Mesenchymal stem cell (in vitro differentiated cells and primary cell): ENCODE results near the gene PMEPA1.
A peak's percentile ranks its signal among the peaks of the same experiment; 100 is the strongest.

Experiments used
- DNase-seq: peaks from one replicate; pipeline ENCODE4 v3.0.0-alpha.2; 2013
- H2AFZ ChIP-seq: one replicate; pipeline ENCODE4 v1.6.1; 2013; ENCODE audit warnings: low read depth, mild to moderate bottlenecking, control low read depth, inconsistent platforms, low read length, moderate library complexity
- H2AK5ac ChIP-seq: 2 replicates; pipeline ENCODE4 v1.6.1; 2013; ENCODE audit warnings: low read length, moderate library complexity, mild to moderate bottlenecking, inconsistent platforms; ENCODE audit not compliant: severe bottlenecking
- H2BK120ac ChIP-seq: one replicate; pipeline ENCODE4 v1.6.1; 2013; ENCODE audit warnings: low read depth, mild to moderate bottlenecking, inconsistent platforms, low read length, moderate library complexity
- H2BK12ac ChIP-seq, 2 experiments: one replicate each; pipeline ENCODE4 v1.6.1; 2013; ENCODE audit warnings: inconsistent platforms in 2 of 2, low read length in 2 of 2, mild to moderate bottlenecking in 2 of 2, moderate library complexity in 2 of 2, control low read depth in 1 of 2
- H2BK15ac ChIP-seq: one replicate; pipeline ENCODE4 v1.6.1; 2013; ENCODE audit warnings: mild to moderate bottlenecking, low read depth, inconsistent platforms; ENCODE audit not compliant: poor library complexity, severe bottlenecking
- H2BK5ac ChIP-seq: 2 replicates; pipeline ENCODE4 v1.6.1; 2013; ENCODE audit warnings: low read depth, mild to moderate bottlenecking, low read length, control low read depth, inconsistent platforms; ENCODE audit not compliant: poor library complexity, severe bottlenecking
- H3K14ac ChIP-seq, 2 experiments: one replicate each; pipeline ENCODE4 v1.6.1; 2013; ENCODE audit warnings: inconsistent platforms in 2 of 2, low read length in 2 of 2, control low read depth in 1 of 2, mild to moderate bottlenecking in 1 of 2, moderate library complexity in 1 of 2
- H3K18ac ChIP-seq, 2 experiments: one replicate each; pipeline ENCODE4 v1.6.1; 2013; ENCODE audit warnings: inconsistent platforms in 2 of 2, low read length in 2 of 2, control low read depth in 1 of 2, low read depth in 1 of 2, mild to moderate bottlenecking in 1 of 2
- H3K23ac ChIP-seq, 2 experiments: one replicate each; pipeline ENCODE4 v1.6.1; 2013; ENCODE audit warnings: inconsistent platforms in 2 of 2, low read length in 2 of 2, mild to moderate bottlenecking in 2 of 2, moderate library complexity in 2 of 2, control low read depth in 1 of 2
- H3K27ac ChIP-seq: 2 replicates; pipeline ENCODE4 v1.5.1; 2013; ENCODE audit warnings: mild to moderate bottlenecking, moderate library complexity, low read length, control low read depth, inconsistent platforms; ENCODE audit not compliant: poor library complexity, severe bottlenecking
- H3K27me3 ChIP-seq, 2 experiments: 2 replicates each; pipeline versions ENCODE4 v1.6.1 to v1.7.0; 2013; ENCODE audit warnings: low read length in 2 of 2, mild to moderate bottlenecking in 2 of 2, moderate library complexity in 2 of 2, control low read depth in 1 of 2, inconsistent platforms in 1 of 2; ENCODE audit not compliant: control insufficient read depth in 1 of 2, insufficient read depth in 1 of 2
- H3K36me3 ChIP-seq, 2 experiments: 2 replicates each; pipeline versions ENCODE4 v1.6.1 to v1.7.0; 2013; ENCODE audit warnings: low read length in 2 of 2, control low read depth in 1 of 2, inconsistent platforms in 1 of 2, low read depth in 1 of 2, mild to moderate bottlenecking in 1 of 2; ENCODE audit not compliant: insufficient read depth in 2 of 2, control insufficient read depth in 1 of 2
- H3K4ac ChIP-seq, 2 experiments: one replicate each; pipeline ENCODE4 v1.6.1; 2013; ENCODE audit warnings: inconsistent platforms in 2 of 2, low read length in 2 of 2, mild to moderate bottlenecking in 2 of 2, moderate library complexity in 2 of 2, control low read depth in 1 of 2, low read depth in 1 of 2
- H3K4me1 ChIP-seq: 2 replicates; pipeline ENCODE4 v1.6.1; 2013; ENCODE audit warnings: low read depth, low read length, control low read depth; ENCODE audit not compliant: control insufficient read depth, insufficient read depth
- H3K4me2 ChIP-seq: 2 replicates; pipeline ENCODE4 v1.6.1; 2013; ENCODE audit warnings: low read length, mild to moderate bottlenecking, inconsistent platforms; ENCODE audit not compliant: poor library complexity, severe bottlenecking
- H3K4me3 ChIP-seq, 2 experiments: 2 replicates each; pipeline versions ENCODE4 v1.5.1 to v1.7.0; 2013; ENCODE audit warnings: low read length in 2 of 2, mild to moderate bottlenecking in 2 of 2, control low read depth in 1 of 2, low read depth in 1 of 2; ENCODE audit not compliant: insufficient read depth in 1 of 2
- H3K79me1 ChIP-seq: replicated peaks from 2 replicates; pipeline ENCODE4 v1.6.1; 2013; ENCODE audit warnings: mild to moderate bottlenecking, control low read depth, low read length, inconsistent platforms; ENCODE audit not compliant: poor library complexity, severe bottlenecking
- H3K9ac ChIP-seq: 2 replicates; pipeline ENCODE4 v1.7.0; 2013; ENCODE audit warnings: mild to moderate bottlenecking, low read length, moderate library complexity
- H3K9me3 ChIP-seq: 2 replicates; pipeline ENCODE4 v1.7.0; 2013; ENCODE audit warnings: mild to moderate bottlenecking, low read length; ENCODE audit not compliant: control insufficient read depth
- H4K8ac ChIP-seq: one replicate; pipeline ENCODE4 v1.6.1; 2013; ENCODE audit warnings: inconsistent platforms, mild to moderate bottlenecking, low read length, moderate library complexity
- H4K91ac ChIP-seq: one replicate; pipeline ENCODE4 v1.6.1; 2013; ENCODE audit warnings: mild to moderate bottlenecking, low read length, inconsistent platforms
- WGBS: methylation state at CpG from one replicate; pipeline ENCODE4 v1.1.7; 2013; ENCODE audit warnings: mixed read lengths; 5-methylcytosine and 5-hydroxymethylcytosine counted together

The PMEPA1 gene

GRCh38 chr20:57656252-57656820 is 53.5 kb downstream of the PMEPA1 start:
- Histone ChIP-seq H3K27ac (no peak overlapping the region), H3K23ac (no peak overlapping the region), H3K4me2 (no peak overlapping the region), H3K9ac (no peak overlapping the region), H3K14ac (no peak overlapping the region), H2BK5ac (no peak overlapping the region), H2AFZ (no peak overlapping the region), H3K9me3 (no peaks in the 10 kb centered on the region), H3K4me1 (peaks cover 3% of the 10 kb centered on the region), H2BK120ac (no peak overlapping the region), H4K91ac (no peak overlapping the region), H2AK5ac (no peak overlapping the region), H3K27me3 (no peaks in the 10 kb centered on the region), H3K79me1 (peaks cover 10% of the 10 kb centered on the region), H3K18ac (no peak overlapping the region), H2BK12ac (no peak overlapping the region), H3K4me3 (no peak overlapping the region), H3K36me3 (peaks cover 0 to 70% of the 10 kb centered on the region in 2 experiments), H4K8ac (no peak overlapping the region), H3K4ac (no peak overlapping the region), H2BK15ac (no peak overlapping the region)
- 86% methylated on average over 15 of the region's 15 CpGs for WGBS
- DNase-seq = no peak

GRCh38 chr20:57655809-57656155 is 54.0 kb downstream of the PMEPA1 start:
- peaks cover 7% of the 10 kb centered on the region for H3K79me1 ChIP-seq
- no peak overlapping the region for H3K4me3 ChIP-seq
- no peak overlapping the region for H3K9ac ChIP-seq
- no peak overlapping the region for H3K27ac ChIP-seq
- H2BK120ac ChIP-seq = no peak overlapping the region
- no peak overlapping the region for H3K14ac ChIP-seq
- no peak overlapping the region for H2BK12ac ChIP-seq
- peaks cover 0 to 2% of the 10 kb centered on the region in 2 experiments for H3K27me3 ChIP-seq
- no peak overlapping the region for H3K23ac ChIP-seq
- H3K4me2 ChIP-seq = no peak overlapping the region
- no peak overlapping the region for H2AFZ ChIP-seq
- no peak overlapping the region for H2BK5ac ChIP-seq
- no peak overlapping the region for H4K91ac ChIP-seq
- no peak overlapping the region for H2BK15ac ChIP-seq
- H3K4me1 ChIP-seq = no peaks in the 10 kb centered on the region
- H3K36me3 ChIP-seq = peaks cover 0 to 71% of the 10 kb centered on the region in 2 experiments
- DNase-seq = no peak
- WGBS = 89% methylated on average over 11 of the region's 11 CpGs
- H3K18ac ChIP-seq = no peak overlapping the region
- no peaks in the 10 kb centered on the region for H3K9me3 ChIP-seq
- H3K4ac ChIP-seq = no peak overlapping the region
- H4K8ac ChIP-seq = no peak overlapping the region
- no peak overlapping the region for H2AK5ac ChIP-seq

- no peak overlapping the region for H3K14ac ChIP-seq
- no peak overlapping the region for H3K23ac ChIP-seq
- H3K4me3 ChIP-seq = no peak overlapping the region
- no peak overlapping the region for H3K4ac ChIP-seq
- no peak for DNase-seq
- WGBS = 81% methylated on average over 22 of the region's 22 CpGs
- no peak overlapping the region for H3K9ac ChIP-seq
- H4K91ac ChIP-seq = no peak overlapping the region
- no peak overlapping the region for H2BK5ac ChIP-seq
- no peak overlapping the region for H2AFZ ChIP-seq
- H3K4me1 ChIP-seq = no peaks in the 10 kb centered on the region
- H4K8ac ChIP-seq = no peak overlapping the region
- peaks cover 0 to 5% of the 10 kb centered on the region in 2 experiments for H3K27me3 ChIP-seq
- no peaks in the 10 kb centered on the region for H3K9me3 ChIP-seq
- H3K18ac ChIP-seq = no peak overlapping the region
- no peak overlapping the region for H3K4me2 ChIP-seq
- H3K36me3 ChIP-seq = peaks cover 0 to 76% of the 10 kb centered on the region in 2 experiments
- H2AK5ac ChIP-seq = no peak overlapping the region
- H2BK15ac ChIP-seq = no peak overlapping the region
- peaks cover 5% of the 10 kb centered on the region for H3K79me1 ChIP-seq
- no peak overlapping the region for H2BK120ac ChIP-seq
- H2BK12ac ChIP-seq = no peak overlapping the region
- no peak overlapping the region for H3K27ac ChIP-seq
These were observed 54.6 kb downstream of the PMEPA1 start for GRCh38 chr20:57654998-57655808.

GRCh38 chr20:57654363-57654997 is 55.3 kb downstream of the PMEPA1 start:
- H2BK12ac ChIP-seq = no peak overlapping the region
- H2AFZ ChIP-seq = no peak overlapping the region
- no peaks in the 10 kb centered on the region for H3K79me1 ChIP-seq
- H3K4me3 ChIP-seq = no peak overlapping the region
- no peak overlapping the region for H3K9ac ChIP-seq
- H2BK15ac ChIP-seq = no peak overlapping the region
- DNase-seq = peak; percentile 39
- H3K14ac ChIP-seq = no peak overlapping the region
- no peak overlapping the region for H3K4ac ChIP-seq
- H3K27me3 ChIP-seq = peaks cover 0 to 12% of the 10 kb centered on the region in 2 experiments
- no peak overlapping the region for H2BK120ac ChIP-seq
- H2BK5ac ChIP-seq = no peak overlapping the region
- H3K9me3 ChIP-seq = no peaks in the 10 kb centered on the region
- no peak overlapping the region for H4K8ac ChIP-seq
- no peak overlapping the region for H3K23ac ChIP-seq
- no peak overlapping the region for H2AK5ac ChIP-seq
- H3K4me2 ChIP-seq = no peak overlapping the region
- no peaks in the 10 kb centered on the region for H3K4me1 ChIP-seq
- no peak overlapping the region for H3K18ac ChIP-seq
- peaks cover 0 to 73% of the 10 kb centered on the region in 2 experiments for H3K36me3 ChIP-seq
- H3K27ac ChIP-seq = no peak overlapping the region
- no peak overlapping the region for H4K91ac ChIP-seq
- WGBS = 45% methylated on average over 12 of the region's 12 CpGs
